IMR-90 (cell line): ENCODE measurements around the gene CHD9. TPM values are rescaled to one million over a fixed set of nuclear protein-coding genes. Genes with fewer than 3 reads are reported as not detected.

Experiments
- ATAC-seq: fragments of 200-7000 bp; cut with Tn5 transposase; 2 replicates; pipeline ENCODE4 v1.9.1; 2020; ENCODE audit warnings: low read depth, mild to moderate bottlenecking, moderate library complexity
- BruUV-seq: library from RNA; stranded (reverse); fragments of 400-500 nt; replicated peaks from 2 replicates; lab custom pipeline; 2021; lab: Mats Ljungman, UMichigan
- CTCF ChIA-PET: fragments of 300-600 bp; formaldehyde crosslinking; extraction: SDS; loops from one replicate; lab custom pipeline; 2021; ENCODE audit warnings: antibody characterized with exemption; lab: Yijun Ruan, JAX
- POLR2A ChIA-PET: fragments of 300-600 bp; sonication (Branson Sonifier 250); formaldehyde crosslinking; loops from one replicate; lab custom pipeline; 2022; ENCODE audit warnings: antibody characterized with exemption; ENCODE audit not compliant: unreplicated experiment; lab: Charles Lee
- DNase-seq: peaks from one replicate; pipeline ENCODE4 v3.0.0; 2013
- H2AFZ ChIP-seq: replicated peaks from 2 replicates; pipeline ENCODE3; 2013; ENCODE audit warnings: low read length, mild to moderate bottlenecking; ENCODE audit not compliant: poor library complexity
- H2AK5ac ChIP-seq: 2 replicates; pipeline ENCODE4 v1.6.1; 2013; ENCODE audit warnings: low read depth, low read length, inconsistent platforms
- H2AK9ac ChIP-seq: replicated peaks from 2 replicates; pipeline ENCODE3; 2013; ENCODE audit warnings: mild to moderate bottlenecking, low read depth, low read length, moderate library complexity; ENCODE audit not compliant: poor library complexity
- H2BK120ac ChIP-seq: 2 replicates; pipeline ENCODE4 v1.6.1; 2013; ENCODE audit warnings: low read depth, low read length, inconsistent platforms
- H2BK15ac ChIP-seq: 3 replicates; pipeline ENCODE4 v1.6.1; 2013; ENCODE audit warnings: low read depth, low read length, inconsistent platforms
- H2BK20ac ChIP-seq: 2 replicates; pipeline ENCODE4 v1.6.1; 2013; ENCODE audit warnings: low read depth, mild to moderate bottlenecking, inconsistent platforms, low read length, moderate library complexity
- H2BK5ac ChIP-seq: 2 replicates; pipeline ENCODE4 v1.6.1; 2013; ENCODE audit warnings: mild to moderate bottlenecking, low read depth, low read length, inconsistent platforms; ENCODE audit not compliant: poor library complexity, severe bottlenecking
- H3K14ac ChIP-seq: replicated peaks from 2 replicates; pipeline ENCODE4 v1.6.1; 2013; ENCODE audit warnings: low read depth, low read length, inconsistent platforms
- H3K18ac ChIP-seq: 2 replicates; pipeline ENCODE4 v1.6.1; 2013; ENCODE audit warnings: low read depth, low read length, control low read depth
- H3K23ac ChIP-seq: 2 replicates; pipeline ENCODE4 v1.6.1; 2013; ENCODE audit warnings: low read depth, low read length, inconsistent platforms
- H3K27ac ChIP-seq: 2 replicates; pipeline ENCODE4 v1.5.1; 2013; ENCODE audit warnings: mild to moderate bottlenecking, control low read depth, low read length; ENCODE audit not compliant: insufficient read depth
- H3K27me3 ChIP-seq: 2 replicates; pipeline ENCODE4 v1.6.1; 2013; ENCODE audit warnings: low read length; ENCODE audit not compliant: control insufficient read depth, insufficient read depth
- H3K36me3 ChIP-seq: 2 replicates; pipeline ENCODE4 v1.6.1; 2013; ENCODE audit warnings: low read length, mixed read lengths; ENCODE audit not compliant: control insufficient read depth, insufficient read depth
- H3K4ac ChIP-seq: 2 replicates; pipeline ENCODE4 v1.6.1; 2013; ENCODE audit warnings: low read depth, low read length, inconsistent platforms
- H3K4me1 ChIP-seq: 2 replicates; pipeline ENCODE4 v1.6.1; 2013; ENCODE audit warnings: low read length, mixed read lengths; ENCODE audit not compliant: control insufficient read depth, insufficient read depth
- H3K4me2 ChIP-seq: 2 replicates; pipeline ENCODE4 v1.6.1; 2013; ENCODE audit warnings: low read depth, mild to moderate bottlenecking, control low read depth, low read length, moderate library complexity
- H3K4me3 ChIP-seq: 2 replicates; pipeline ENCODE4 v1.5.1; 2013; ENCODE audit warnings: low read depth, mild to moderate bottlenecking, control low read depth, low read length, moderate library complexity; ENCODE audit not compliant: insufficient read depth
- H3K56ac ChIP-seq: 2 replicates; pipeline ENCODE4 v1.6.1; 2013; ENCODE audit warnings: low read length, inconsistent platforms; ENCODE audit not compliant: insufficient read depth; ENCODE audit errors: extremely low read depth
- H3K79me1 ChIP-seq, 2 experiments: 2 replicates each; pipeline ENCODE4 v1.6.1; 2013; ENCODE audit warnings: low read length in 2 of 2, inconsistent platforms in 1 of 2, low read depth in 1 of 2
- H3K9ac ChIP-seq: 2 replicates; pipeline ENCODE4 v1.6.1; 2013; ENCODE audit warnings: low read depth, low read length, control low read depth
- H3K9me1 ChIP-seq: 2 replicates; pipeline ENCODE4 v1.6.1; 2013; ENCODE audit warnings: low read length, inconsistent platforms; ENCODE audit not compliant: insufficient read depth
- H3K9me3 ChIP-seq: 2 replicates; pipeline ENCODE4 v1.6.1; 2013; ENCODE audit warnings: low read length; ENCODE audit not compliant: control insufficient read depth, insufficient read depth
- H4K20me1 ChIP-seq: 2 replicates; pipeline ENCODE4 v1.6.1; 2013; ENCODE audit warnings: low read length, inconsistent platforms; ENCODE audit not compliant: insufficient read depth
- H4K5ac ChIP-seq: 2 replicates; pipeline ENCODE4 v1.6.1; 2013; ENCODE audit warnings: mild to moderate bottlenecking, low read depth, low read length, control low read depth
- H4K8ac ChIP-seq, 2 experiments: 2 replicates each; pipeline ENCODE4 v1.6.1; 2013; ENCODE audit warnings: low read depth in 2 of 2, low read length in 2 of 2, control low read depth in 1 of 2, inconsistent platforms in 1 of 2
- H4K91ac ChIP-seq: 2 replicates; pipeline ENCODE4 v1.6.1; 2013; ENCODE audit warnings: low read depth, low read length, inconsistent platforms; ENCODE audit not compliant: insufficient read depth
- MXI1 ChIP-seq: IDR thresholded peaks from 2 replicates; pipeline ENCODE4 v1.6.1; 2012; ENCODE audit warnings: low read depth, mild to moderate bottlenecking, low read length, moderate library complexity, borderline replicate concordance
- RAD21 ChIP-seq: IDR thresholded peaks from 2 replicates; pipeline ENCODE4 v1.6.1; 2012; ENCODE audit warnings: low read length, improper control_type of control experiment
- SMC3 ChIP-seq: fragments of 150-350 bp; IDR thresholded peaks from 2 replicates; pipeline ENCODE4 v1.6.1; 2016; ENCODE audit warnings: low read depth, mild to moderate bottlenecking, antibody characterized with exemption, low read length, moderate library complexity
- WGBS, 2 experiments: methylation state at CpG; one replicate each; pipeline versions ENCODE4 v1.1.5 to v1.1.7; 2013; ENCODE audit warnings: missing lambda C conversion rate in 2 of 2; ENCODE audit not compliant: insufficient read length in 1 of 2; ENCODE audit errors: extremely low coverage in 2 of 2; 5-methylcytosine and 5-hydroxymethylcytosine counted together
- dilution Hi-C: fragments of 300-500 bp; cut with HindIII; formaldehyde crosslinking; loops from one replicate; pipeline ENCODE4 v1.14.3; 2018; ENCODE audit warnings: low sequenced_read_pairs; ENCODE audit not compliant: unreplicated experiment
- in situ Hi-C: fragments of 300-500 bp; cut with MboI; formaldehyde crosslinking; loops from 3 replicates; pipeline ENCODE4 v1.14.3; 2019; ENCODE audit warnings: low sequenced_read_pairs, inconsistent platforms, mixed read lengths
- intact Hi-C: fragments of 100-400 bp; cut with micrococcal nuclease; formaldehyde crosslinking; loops from 2 replicates; pipeline ENCODE4 v1.10.0; 2022
- polyA plus RNA-seq, 3 experiments: library from polyadenylated mRNA; depleted of rRNA; stranded (reverse); fragments of >200 nt; gene quantifications; 2 replicates each; pipeline ENCODE4 v1.2.3, GENCODE V29; 2012; ENCODE audit warnings: low replicate concordance in 1 of 3
- total RNA-seq: library from RNA; depleted of rRNA; stranded (reverse); fragments of >200 nt; gene quantifications from 2 replicates; pipeline ENCODE4 v1.2.3, GENCODE V29; 2012
- TF ChIP-seq, protein P1 (sequence below): conservative IDR thresholded peaks from 2 replicates; pipeline ENCODE4 v1.5.1; 2012; ENCODE audit warnings: mild to moderate bottlenecking, low read depth, low read length, improper control_type of control experiment

Gene CHD9
- total and polyA plus RNA-seq, 2 of the 4 experiments (the other 2 are of a cell fraction), result 9.1 to 48.8 TPM

GRCh38 chr16:53282975-53283946 lies 228.5 kb downstream of the CHD9 start:
- no peak for TF ChIP-seq MXI1
- TF ChIP-seq, protein P1, sequence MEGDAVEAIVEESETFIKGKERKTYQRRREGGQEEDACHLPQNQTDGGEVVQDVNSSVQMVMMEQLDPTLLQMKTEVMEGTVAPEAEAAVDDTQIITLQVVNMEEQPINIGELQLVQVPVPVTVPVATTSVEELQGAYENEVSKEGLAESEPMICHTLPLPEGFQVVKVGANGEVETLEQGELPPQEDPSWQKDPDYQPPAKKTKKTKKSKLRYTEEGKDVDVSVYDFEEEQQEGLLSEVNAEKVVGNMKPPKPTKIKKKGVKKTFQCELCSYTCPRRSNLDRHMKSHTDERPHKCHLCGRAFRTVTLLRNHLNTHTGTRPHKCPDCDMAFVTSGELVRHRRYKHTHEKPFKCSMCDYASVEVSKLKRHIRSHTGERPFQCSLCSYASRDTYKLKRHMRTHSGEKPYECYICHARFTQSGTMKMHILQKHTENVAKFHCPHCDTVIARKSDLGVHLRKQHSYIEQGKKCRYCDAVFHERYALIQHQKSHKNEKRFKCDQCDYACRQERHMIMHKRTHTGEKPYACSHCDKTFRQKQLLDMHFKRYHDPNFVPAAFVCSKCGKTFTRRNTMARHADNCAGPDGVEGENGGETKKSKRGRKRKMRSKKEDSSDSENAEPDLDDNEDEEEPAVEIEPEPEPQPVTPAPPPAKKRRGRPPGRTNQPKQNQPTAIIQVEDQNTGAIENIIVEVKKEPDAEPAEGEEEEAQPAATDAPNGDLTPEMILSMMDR, result peak; percentile 50
- TF ChIP-seq RAD21, result peak; percentile 57
- TF ChIP-seq SMC3, result peak; percentile 24; the same call in 1 of the 2 replicates
- Histone ChIP-seq H2BK5ac (no peak overlapping the region), H3K18ac (no peak overlapping the region), H2AK9ac (no peak overlapping the region), H3K14ac (no peak overlapping the region), H2BK15ac (no peak overlapping the region), H3K27me3 (no peaks in the 10 kb centered on the region), H3K4ac (no peak overlapping the region), H4K5ac (no peak overlapping the region), H3K4me3 (no peak overlapping the region), H3K9ac (no peak overlapping the region), H3K4me2 (no peak overlapping the region), H3K9me3 (no peaks in the 10 kb centered on the region), H4K8ac (no peak overlapping the region), H2BK20ac (no peak overlapping the region), H3K27ac (no peak overlapping the region), H3K79me1 (peaks cover 0 to 2% of the 10 kb centered on the region in 2 experiments; a peak in 1 of 4 replicates), H3K9me1 (no peaks in the 10 kb centered on the region), H3K56ac (no peak overlapping the region), H3K4me1 (no peaks in the 10 kb centered on the region), H3K36me3 (peaks cover 28% of the 10 kb centered on the region), H3K23ac (no peak overlapping the region), H4K20me1 (no peaks in the 10 kb centered on the region), H2BK120ac (no peak overlapping the region), H2AFZ (no peak overlapping the region), H2AK5ac (no peak overlapping the region), H4K91ac (no peak overlapping the region)
- no TSS peak for BruUV-seq
- in situ Hi-C loops (no loop called here), intact Hi-C loops (loop anchor here (2.0 kb wide), 2 partner anchors 152 to 228 kb away; partner anchors contain the start of gene CHD9), dilution Hi-C loops (no loop called here)
- ChIA-PET CTCF (interaction anchor here (0.7 to 1.2 kb wide), 7 partner anchors 10 to 229 kb away, joined by 3 to 5 read pairs (median 3); partner anchors contain the start of gene CHD9), POLR2A (no interaction called here)
- DNase-seq (peak; percentile 49), ATAC-seq (no peak)
- WGBS, 2 experiments, result 100% methylated on average over 1 of the region's 3 CpGs; no CpG with 5 or more reads in 1 of the 2 experiments
